Omental fat pad (tissue), 4 donors: Measurements from ENCODE around the gene SRBD1. TPM values are rescaled to one million over a fixed set of nuclear protein-coding genes. Genes with fewer than 3 reads are reported as not detected.

Experiments
- ATAC-seq: fragments of 150-250 bp; one replicate; pipeline ENCODE4 v1.9.1; 2016; ENCODE audit warnings: mild to moderate bottlenecking, moderate library complexity; ENCODE audit not compliant: low FRiP score
- DNase-seq: peaks from one replicate; pipeline ENCODE4 v3.0.0-alpha.2; 2019; ENCODE audit warnings: low spot score
- CTCF ChIP-seq, 3 donors: fragments of 450-650 bp; IDR thresholded peaks; one replicate each; pipeline ENCODE4 v1.5.1; 2016 to 2017; ENCODE audit warnings: antibody characterized with exemption in 3 of 3, mild to moderate bottlenecking in 3 of 3, moderate library complexity in 2 of 3
- total RNA-seq, 4 donors: library from RNA; depleted of rRNA; stranded (reverse); fragments of >200 nt; gene quantifications; one replicate each; pipeline ENCODE4 v1.1.0, GENCODE V29; 2016

The SRBD1 gene
- total RNA-seq, 4 donors from 2014 or later = 10.3 to 36.4 (median 14.1) TPM

- no peak for TF ChIP-seq CTCF (IDR thresholded peaks at IDR 0.05)
- DNase-seq (no peak), ATAC-seq (peak; percentile 37)
These were observed 56.9 kb downstream of the SRBD1 start for GRCh38 chr2:45554073-45554741.

- no peak for ATAC-seq
- TF ChIP-seq CTCF (IDR thresholded peaks at IDR 0.05) = no peak
These were observed 59.2 kb downstream of the SRBD1 start for GRCh38 chr2:45551862-45552261.

GRCh38 chr2:45545943-45546342 is 65.1 kb downstream of the SRBD1 start:
- no peak for TF ChIP-seq CTCF (IDR thresholded peaks at IDR 0.05)
- ATAC-seq = no peak
- no peak for DNase-seq

More at GRCh38 chr2:45551862-45552261, 59.2 kb downstream of the SRBD1 start:
- no peak for DNase-seq

- no peak for ATAC-seq
- no peak for TF ChIP-seq CTCF (IDR thresholded peaks at IDR 0.05)
- DNase-seq = no peak
These were observed 67.8 kb downstream of the SRBD1 start for GRCh38 chr2:45543257-45543656.

GRCh38 chr2:45542013-45542412 is 69.1 kb downstream of the SRBD1 start:
- ATAC-seq (no peak), DNase-seq (no peak)
- TF ChIP-seq CTCF (IDR thresholded peaks at IDR 0.05) = no peak

GRCh38 chr2:45541450-45541849 is 69.6 kb downstream of the SRBD1 start:
- no peak for ATAC-seq
- TF ChIP-seq CTCF (IDR thresholded peaks at IDR 0.05) = no peak

GRCh38 chr2:45540942-45541341 is 70.1 kb downstream of the SRBD1 start:
- TF ChIP-seq CTCF (IDR thresholded peaks at IDR 0.05) = no peak
- ATAC-seq (no peak), DNase-seq (no peak)

More at GRCh38 chr2:45541450-45541849, 69.6 kb downstream of the SRBD1 start:
- no peak for DNase-seq
